GM21390 (cell line): ENCODE results near the gene RPTOR.
"Not testable (repeated sequence)": the region's sequence is repeated elsewhere in the genome, so short reads cannot be mapped to it uniquely, and the experiment has no call there.

Experiments used
- ATAC-seq: cut with Tn5 transposase; IDR thresholded peaks from one replicate; pipeline ENCODE4 v1.9.1; 2021; ENCODE audit not compliant: unreplicated experiment

The RPTOR gene

GRCh38 chr17:80737106-80738019 lies 192.7 kb downstream of the RPTOR start:
- peak; percentile 78 for ATAC-seq

- ATAC-seq = no peak
Observed at GRCh38 chr17:80738020-80738808, 193.6 kb downstream of the RPTOR start.

- no peak for ATAC-seq
Observed at GRCh38 chr17:80738987-80739730, 194.5 kb downstream of the RPTOR start.

- ATAC-seq = no peak
Observed at GRCh38 chr17:80740141-80740540, 195.5 kb downstream of the RPTOR start.

GRCh38 chr17:80742091-80742490 lies 197.5 kb downstream of the RPTOR start:
- ATAC-seq = no peak

- ATAC-seq = no peak
Observed at GRCh38 chr17:80742581-80743180, 198.0 kb downstream of the RPTOR start.

- ATAC-seq = no peak
Observed at GRCh38 chr17:80743181-80743771, 198.6 kb downstream of the RPTOR start.

- ATAC-seq = not testable (repeated sequence)
Observed at GRCh38 chr17:80743973-80744372, 199.3 kb downstream of the RPTOR start.

- ATAC-seq = not testable (repeated sequence)
Observed at GRCh38 chr17:80744725-80745124, 200.1 kb downstream of the RPTOR start.

GRCh38 chr17:80745183-80745582 lies 200.5 kb downstream of the RPTOR start:
- ATAC-seq = no peak

- no peak for ATAC-seq
Observed at GRCh38 chr17:80746262-80746935, 201.8 kb downstream of the RPTOR start.

GRCh38 chr17:80747469-80747868 lies 202.8 kb downstream of the RPTOR start:
- ATAC-seq = no peak

- no peak for ATAC-seq
Observed at GRCh38 chr17:80749611-80750010, 205.0 kb downstream of the RPTOR start.

GRCh38 chr17:80750263-80750662 lies 205.6 kb downstream of the RPTOR start:
- ATAC-seq = no peak

- no peak for ATAC-seq
Observed at GRCh38 chr17:80751070-80751945, 206.7 kb downstream of the RPTOR start.

- no peak for ATAC-seq
Observed at GRCh38 chr17:80751946-80752581, 207.4 kb downstream of the RPTOR start.

- no peak for ATAC-seq
Observed at GRCh38 chr17:80753685-80754345, 209.2 kb downstream of the RPTOR start.

GRCh38 chr17:80754846-80755245 lies 210.2 kb downstream of the RPTOR start:
- ATAC-seq = no peak
